Vagina (tissue), 2 donors: ENCODE measurements around the gene DOCK2.

Source experiments
- CTCF ChIP-seq, 3 experiments: fragments of 450-650 bp in 2 of 3; fragments of 200-600 bp in 1 of 3; sonication (generic) in 1 of 3; IDR thresholded peaks; one replicate each; pipeline ENCODE4 v1.5.1; 2017 to 2019; ENCODE audit warnings: antibody characterized with exemption in 3 of 3, mild to moderate bottlenecking in 2 of 3, moderate library complexity in 2 of 3
- POLR2A ChIP-seq, 2 donors: fragments of 450-650 bp; IDR thresholded peaks; one replicate each; pipeline ENCODE4 v1.6.1; 2017; ENCODE audit warnings: antibody characterized with exemption in 2 of 2, mild to moderate bottlenecking in 2 of 2, moderate library complexity in 2 of 2
- POLR2AphosphoS5 ChIP-seq, 2 donors: sonication (generic); formaldehyde crosslinking; IDR thresholded peaks; one replicate each; pipeline ENCODE4 v1.9.0; 2017; ENCODE audit warnings: antibody characterized with exemption in 2 of 2, mild to moderate bottlenecking in 2 of 2, low read depth in 1 of 2; ENCODE audit not compliant: insufficient read depth in 1 of 2

GRCh38 chr5:169749295-169749694, 112.2 kb downstream of the DOCK2 start:
- TF ChIP-seq CTCF (IDR thresholded peaks at IDR 0.05) (no peak), POLR2A (IDR thresholded peaks at IDR 0.05) (no peak), POLR2AphosphoS5 (IDR thresholded peaks at IDR 0.05; ENCODE audit: insufficient read depth in 1 of 2, low read depth in 1 of 2) (no peak)
